WTC11 (cell line): ENCODE measurements around the gene PACSIN1. TPM values are rescaled to one million over a fixed set of nuclear protein-coding genes. Genes with fewer than 3 reads are reported as not detected.

ENCODE experiments used
- ATAC-seq: fragments of 200-7000 bp; cut with Tn5 transposase; 2 replicates; pipeline ENCODE4 v1.10.0; 2021; ENCODE audit warnings: mild to moderate bottlenecking, moderate library complexity
- CTCF ChIA-PET: fragments of 300-600 bp; sonication (Branson Sonifier 250); formaldehyde crosslinking; loops from one replicate; lab custom pipeline; 2021; ENCODE audit warnings: antibody characterized with exemption; lab: Charles Lee
- POLR2A ChIA-PET: fragments of 350-600 bp; sonication (Branson Sonifier 250); formaldehyde crosslinking; loops from one replicate; lab custom pipeline; 2021; ENCODE audit warnings: antibody characterized with exemption; lab: Charles Lee
- DNase-seq: peaks from one replicate; pipeline ENCODE4 v3.0.0; 2021; ENCODE audit warnings: low spot score
- H3K27ac Mint-ChIP-seq: 2 replicates; pipeline ENCODE4 v1.8.0; 2021; ENCODE audit warnings: mixed read lengths
- H3K27me3 Mint-ChIP-seq: 2 replicates; pipeline ENCODE4 v1.8.0; 2021; ENCODE audit warnings: low read depth, mild to moderate bottlenecking, moderate library complexity, mixed read lengths
- H3K36me3 Mint-ChIP-seq: 2 replicates; pipeline ENCODE4 v1.8.0; 2021; ENCODE audit warnings: mixed read lengths
- H3K4me1 Mint-ChIP-seq: 2 replicates; pipeline ENCODE4 v1.8.0; 2022; ENCODE audit warnings: mixed read lengths
- H3K4me3 Mint-ChIP-seq: 2 replicates; pipeline ENCODE4 v1.8.0; 2021; ENCODE audit warnings: mild to moderate bottlenecking, moderate library complexity, mixed read lengths
- H3K9me3 Mint-ChIP-seq: 2 replicates; pipeline ENCODE4 v1.8.0; 2021; ENCODE audit warnings: mixed read lengths
- ATF3 ChIP-seq: sonication (generic); formaldehyde crosslinking; conservative IDR thresholded peaks from 2 replicates; pipeline ENCODE4 v1.8.1; 2022; ENCODE audit warnings: mild to moderate bottlenecking, missing genetic modification reagents
- CTCF ChIP-seq: fragments of 200-600 bp; IDR thresholded peaks from 2 replicates; pipeline ENCODE4 v1.8.0; 2022; ENCODE audit warnings: antibody characterized with exemption
- E2F4 ChIP-seq: sonication (generic); formaldehyde crosslinking; IDR thresholded peaks from 2 replicates; pipeline ENCODE4 v1.8.1; 2022; ENCODE audit warnings: low read depth, mild to moderate bottlenecking, moderate library complexity, missing genetic modification reagents, borderline replicate concordance
- E2F5 ChIP-seq: sonication (generic); formaldehyde crosslinking; IDR thresholded peaks from 2 replicates; pipeline ENCODE4 v1.8.1; 2022; ENCODE audit warnings: mild to moderate bottlenecking, moderate library complexity, missing genetic modification reagents
- ERG ChIP-seq: fragments of 250-450 bp; sonication (Bioruptor Pico); IDR thresholded peaks from 2 replicates; pipeline ENCODE4 v1.8.0; 2021; ENCODE audit warnings: mild to moderate bottlenecking
- GTF2I ChIP-seq: fragments of 250-450 bp; sonication (Bioruptor Pico); conservative IDR thresholded peaks from 2 replicates; pipeline ENCODE4 v1.4.0; 2021; ENCODE audit warnings: mild to moderate bottlenecking
- IRF1 ChIP-seq: sonication (generic); formaldehyde crosslinking; IDR thresholded peaks from 2 replicates; pipeline ENCODE4 v1.8.0; 2023; ENCODE audit warnings: missing genetic modification reagents
- IRF2 ChIP-seq: sonication (generic); formaldehyde crosslinking; IDR thresholded peaks from 2 replicates; pipeline ENCODE4 v1.8.0; 2022; ENCODE audit warnings: low read depth, missing genetic modification reagents, borderline replicate concordance
- RORB ChIP-seq: fragments of 250-450 bp; sonication (Bioruptor Pico); IDR thresholded peaks from 2 replicates; pipeline ENCODE4 v1.9.0; 2021; ENCODE audit warnings: mild to moderate bottlenecking
- STAT6 ChIP-seq: sonication (generic); formaldehyde crosslinking; conservative IDR thresholded peaks from 2 replicates; pipeline ENCODE4 v1.8.1; 2023; ENCODE audit warnings: mild to moderate bottlenecking, low read depth, missing genetic modification reagents, moderate library complexity
- TCF7 ChIP-seq: sonication (generic); formaldehyde crosslinking; IDR thresholded peaks from 2 replicates; pipeline ENCODE4 v1.8.0; 2022; ENCODE audit warnings: mild to moderate bottlenecking, low read depth, missing genetic modification reagents, moderate library complexity
- TEAD4 ChIP-seq: sonication (generic); formaldehyde crosslinking; IDR thresholded peaks from 2 replicates; pipeline ENCODE4 v1.8.0; 2022; ENCODE audit warnings: mild to moderate bottlenecking, missing genetic modification reagents
- ZBTB21 ChIP-seq: sonication (generic); formaldehyde crosslinking; IDR thresholded peaks from 2 replicates; pipeline ENCODE4 v1.8.1; 2023; ENCODE audit warnings: mild to moderate bottlenecking, missing genetic modification reagents, borderline replicate concordance
- ZBTB43 ChIP-seq: sonication (generic); formaldehyde crosslinking; IDR thresholded peaks from 2 replicates; pipeline ENCODE4 v1.8.1; 2023; ENCODE audit warnings: mild to moderate bottlenecking, missing genetic modification reagents
- ZNF219 ChIP-seq: sonication (generic); formaldehyde crosslinking; IDR thresholded peaks from 2 replicates; pipeline ENCODE4 v1.8.0; 2023; ENCODE audit warnings: missing genetic modification reagents, mild to moderate bottlenecking, borderline replicate concordance
- ZNF317 ChIP-seq: sonication (generic); formaldehyde crosslinking; IDR thresholded peaks from 2 replicates; pipeline ENCODE4 v1.8.1; 2023; ENCODE audit warnings: low read depth, mild to moderate bottlenecking, moderate library complexity, missing genetic modification reagents, borderline replicate concordance
- ZNF532 ChIP-seq: fragments of 250-450 bp; sonication (Bioruptor Pico); IDR thresholded peaks from 2 replicates; pipeline ENCODE4 v1.9.0; 2021; ENCODE audit warnings: mild to moderate bottlenecking, borderline replicate concordance
- total RNA-seq: library from RNA; stranded (reverse); gene quantifications from 3 replicates; pipeline ENCODE4 v1.2.3, GENCODE V29; 2021

The PACSIN1 gene
- total RNA-seq, 1 experiment from 2014 or later: 12.6 TPM

- TF ChIP-seq ZNF219 (CRISPR knock-in tag) (no peak), ERG (CRISPR knock-in tag) (no peak), RORB (CRISPR knock-in tag) (no peak), STAT6 (no peak), E2F4 (CRISPR knock-in tag) (no peak), ZNF317 (CRISPR knock-in tag) (no peak), E2F5 (CRISPR knock-in tag) (no peak), ZBTB21 (CRISPR knock-in tag) (no peak), ZNF532 (CRISPR knock-in tag) (no peak), GTF2I (CRISPR knock-in tag) (no peak), IRF2 (CRISPR knock-in tag) (no peak), TCF7 (CRISPR knock-in tag) (no peak)
These were observed 95.3 kb downstream of the PACSIN1 start (continued) for GRCh38 chr6:34561227-34561530.

GRCh38 chr6:34562350-34562749, 96.5 kb downstream of the PACSIN1 start:
- Mint-ChIP-seq H3K9me3 (no peaks in the 10 kb centered on the region), H3K4me3 (no peak overlapping the region), H3K36me3 (no peaks in the 10 kb centered on the region), H3K27ac (no peak overlapping the region), H3K27me3 (no peaks in the 10 kb centered on the region; the same call in 1 of the 2 replicates), H3K4me1 (peaks cover 21% of the 10 kb centered on the region)
- TF ChIP-seq IRF1 (CRISPR knock-in tag) (no peak), TEAD4 (CRISPR knock-in tag) (no peak), ZBTB43 (CRISPR knock-in tag) (no peak), ATF3 (CRISPR knock-in tag) (no peak), CTCF (no peak)
- ATAC-seq: no peak
- ChIA-PET POLR2A (no interaction called here), CTCF (interaction anchor here (1.1 to 2.0 kb wide), 2 partner anchors 13 to 47 kb away, joined by 3 to 5 read pairs; no protein-coding TSS in a partner anchor)
- no peak for DNase-seq
